ENCODE measurements around the gene HIRA.
"Not testable (repeated sequence)": the region's sequence is repeated elsewhere in the genome, so short reads cannot be mapped to it uniquely, and the experiment has no call there.

Gene HIRA

GRCh38 chr22:19376247-19376646, 55.3 kb downstream of the HIRA start:
- no peak for DNase-seq

- DNase-seq, result no peak
Observed at GRCh38 chr22:19375435-19375834, 56.1 kb downstream of the HIRA start.

GRCh38 chr22:19374410-19374809, 57.1 kb downstream of the HIRA start:
- no peak for DNase-seq

GRCh38 chr22:19373450-19373849, 58.1 kb downstream of the HIRA start:
- DNase-seq, result no peak

DNA sequence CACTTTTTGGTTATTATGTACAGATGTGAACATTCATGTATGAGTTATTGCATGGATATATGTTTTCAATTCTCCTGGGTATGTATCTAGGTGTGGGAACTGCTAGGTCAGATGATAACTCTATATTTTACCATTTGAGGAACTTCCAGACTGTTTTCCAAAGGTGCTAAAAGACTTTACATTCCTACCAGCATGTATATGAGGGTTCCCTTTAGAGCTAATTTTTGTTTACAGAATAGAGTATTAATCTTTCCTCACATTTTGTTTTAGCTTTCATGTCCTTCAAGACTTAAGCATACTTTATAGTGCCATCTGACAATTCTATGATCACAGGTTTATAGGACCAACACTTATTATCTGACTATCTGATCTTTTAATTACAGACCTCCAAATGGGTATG, 59.6 kb downstream of the HIRA start:
- no peak for DNase-seq

DNA sequence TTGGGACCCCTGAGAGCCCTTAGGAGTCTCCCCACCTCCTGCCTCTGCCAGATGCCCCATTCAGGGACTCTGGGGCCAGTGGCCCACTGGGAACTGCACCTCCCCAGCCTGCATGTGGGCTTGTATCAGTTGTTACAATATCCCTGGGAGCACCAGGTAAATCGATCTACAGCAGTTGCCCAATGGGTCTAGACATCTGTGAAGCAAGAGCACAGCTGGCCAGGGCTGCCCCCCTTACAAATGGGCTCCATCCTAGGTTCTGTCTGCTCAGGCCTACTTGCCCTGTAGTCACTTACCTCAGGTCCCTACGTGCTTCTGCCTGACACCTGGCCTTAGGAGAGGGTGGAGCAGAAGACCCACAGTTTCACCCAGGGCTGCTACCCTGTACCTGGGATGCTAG, 62.7 kb downstream of the HIRA start:
- no peak for DNase-seq

- DNase-seq, result no peak
Observed at GRCh38 chr22:19367763-19368367, 63.7 kb downstream of the HIRA start.

GRCh38 chr22:19363541-19363940, 68.0 kb downstream of the HIRA start:
- DNase-seq, result not testable (repeated sequence)

DNA sequence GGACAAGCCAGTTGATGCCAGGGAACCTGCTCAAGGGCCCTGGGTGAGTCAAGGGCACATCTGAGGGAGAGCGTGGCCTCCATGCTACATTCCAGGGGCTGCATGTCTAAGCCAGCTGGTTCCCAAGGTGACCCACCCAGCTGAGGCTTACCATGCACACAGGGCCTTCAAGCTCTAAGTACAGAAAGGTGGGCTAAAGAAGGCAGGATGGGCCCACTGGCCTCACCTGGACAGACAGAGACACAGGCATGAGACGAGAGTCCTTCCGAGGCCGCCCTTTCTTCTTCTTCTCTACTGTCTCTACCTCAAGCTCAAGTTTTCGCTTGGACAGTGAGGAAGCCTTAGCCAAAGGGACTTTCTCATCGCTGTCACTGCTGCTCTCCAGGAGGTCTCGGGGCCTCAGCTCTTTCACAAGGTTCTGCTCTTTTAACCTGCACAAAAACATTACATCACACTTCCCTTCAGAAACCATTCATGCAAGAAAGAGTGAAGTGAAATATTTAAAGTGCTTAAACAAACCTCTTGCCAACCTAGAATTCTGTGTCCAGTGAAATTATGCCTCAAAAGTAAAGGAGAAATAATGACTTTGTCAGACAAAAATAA, 69.9 kb downstream of the HIRA start:
- no peak for DNase-seq

- DNase-seq, result no peak
Observed at GRCh38 chr22:19360862-19361261, 70.7 kb downstream of the HIRA start.

- no peak for DNase-seq
Observed at GRCh38 chr22:19360300-19360792, 71.2 kb downstream of the HIRA start.

GRCh38 chr22:19359554-19360299, 71.8 kb downstream of the HIRA start:
- DNase-seq, result no peak

GRCh38 chr22:19358703-19359553, 72.6 kb downstream of the HIRA start:
- no peak for DNase-seq

GRCh38 chr22:19358195-19358594, 73.3 kb downstream of the HIRA start:
- no peak for DNase-seq

GRCh38 chr22:19357270-19358105, 74.0 kb downstream of the HIRA start:
- no peak for DNase-seq

GRCh38 chr22:19356708-19357269, 74.7 kb downstream of the HIRA start:
- no peak for DNase-seq

GRCh38 chr22:19355413-19356157, 75.9 kb downstream of the HIRA start:
- no peak for DNase-seq

DNA sequence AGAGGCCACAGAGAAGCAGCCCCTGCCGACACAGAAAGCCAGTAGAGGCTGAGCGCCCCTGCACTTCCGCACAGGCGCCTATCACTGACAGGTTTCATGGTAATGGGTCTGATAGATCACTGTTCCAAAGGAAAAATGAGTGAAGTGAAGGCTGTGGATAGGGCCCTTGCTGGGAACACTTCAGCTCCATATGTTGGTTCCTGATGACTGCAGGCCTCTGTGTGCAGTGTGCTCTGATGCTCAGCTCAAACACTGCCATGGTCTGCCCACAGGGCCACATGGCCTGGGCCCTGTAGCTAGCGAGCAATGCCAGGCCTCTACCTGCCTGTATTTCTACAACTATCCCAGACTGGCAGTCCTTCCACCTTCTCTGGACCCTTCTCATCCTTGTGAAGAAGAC, 77.3 kb downstream of the HIRA start:
- no peak for DNase-seq

GRCh38 chr22:19353363-19354131, 78.0 kb downstream of the HIRA start:
- DNase-seq, result no peak

DNA sequence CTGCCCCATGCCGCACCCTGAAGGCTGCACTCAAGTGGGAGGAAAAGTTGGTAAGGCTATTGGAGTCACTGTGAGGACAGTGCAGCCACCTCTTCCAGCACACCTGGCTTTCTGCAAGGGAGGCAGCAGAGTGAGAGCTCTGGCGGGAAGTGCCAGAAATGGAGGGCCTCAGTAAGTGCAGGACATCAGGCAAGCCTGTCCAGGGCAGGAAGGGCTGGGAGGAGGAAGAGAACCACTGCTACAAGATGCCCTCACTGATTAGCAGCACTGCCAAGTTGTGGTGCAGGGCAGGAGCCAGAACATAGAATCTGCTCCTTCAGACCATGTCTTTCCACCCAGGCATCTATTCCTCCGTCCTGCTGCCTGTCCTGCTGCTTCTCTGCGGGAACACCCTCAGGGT, 78.8 kb downstream of the HIRA start:
- DNase-seq, result no peak

Data from NCI-H774 (cell line).